SIG-M5 treated with dmso at 0.1 percent for 504 hours (cell line): Measurements from ENCODE around the gene PCSK1N.
"Not testable (repeated sequence)": the region's sequence is repeated elsewhere in the genome, so short reads cannot be mapped to it uniquely, and the experiment has no call there.

Experiments used
- DNase-seq: peaks from one replicate; lab custom pipeline; 2025; ENCODE audit not compliant: unreplicated experiment; lab: John Stamatoyannopoulos, UW

PCSK1N gene

GRCh38 chrX:48835524-48836329 lies at the start of gene PCSK1N:
TSS of gene PCSK1N (minus strand) at chrX:48835610. CDS start at chrX:48835532, 78 bp downstream.
- DNase-seq, result no peak

- DNase-seq, result no peak
Measured at GRCh38 chrX:48883729-48884128, 48.3 kb upstream of the PCSK1N start.

DNA sequence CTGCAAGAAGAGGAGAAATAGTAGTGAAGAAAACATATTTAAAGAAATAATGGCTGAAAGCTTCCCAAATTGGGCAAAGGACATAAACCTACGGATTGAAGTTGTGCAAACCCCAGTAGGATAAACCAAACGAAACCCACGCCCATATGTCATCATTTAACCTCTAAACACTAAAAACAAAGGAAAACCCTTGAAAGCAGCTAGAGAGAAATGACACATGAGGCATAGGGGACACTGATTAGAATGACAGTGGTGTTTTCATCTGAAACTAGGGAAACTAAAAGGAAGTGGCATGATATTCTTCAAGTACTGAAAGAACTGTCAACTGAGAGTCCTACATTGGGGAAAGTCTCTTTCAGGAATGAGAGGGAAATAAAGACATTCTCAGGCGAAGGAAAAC lies 41.5 kb upstream of the PCSK1N start:
- DNase-seq, result not testable (repeated sequence)

GRCh38 chrX:48872017-48872416 lies 36.6 kb upstream of the PCSK1N start:
- not testable (repeated sequence) for DNase-seq

GRCh38 chrX:48864210-48864609 lies 28.8 kb upstream of the PCSK1N start:
- DNase-seq, result no peak

DNA sequence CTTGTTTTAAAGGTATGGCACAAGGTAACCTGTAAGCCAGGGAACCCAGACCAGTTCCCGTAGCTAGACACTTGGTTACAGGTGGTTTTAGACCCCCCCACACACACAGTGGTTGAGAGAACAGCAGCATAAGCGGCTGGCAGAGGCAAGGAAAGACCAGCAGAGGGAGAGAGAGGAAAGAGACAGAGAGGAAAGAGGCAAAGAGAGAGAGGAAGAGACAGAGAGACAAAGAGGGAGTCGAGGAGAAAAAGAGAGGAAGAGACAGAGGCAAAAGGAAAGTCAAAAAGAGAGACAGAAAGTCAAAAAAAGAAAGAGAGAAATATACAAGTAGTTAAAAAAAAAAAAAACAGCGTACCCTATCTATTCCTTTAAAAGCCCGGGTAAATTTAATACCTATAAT lies 19.5 kb upstream of the PCSK1N start:
- DNase-seq, result no peak

GRCh38 chrX:48854121-48854804 lies 18.9 kb upstream of the PCSK1N start:
- not testable (repeated sequence) for DNase-seq

DNA sequence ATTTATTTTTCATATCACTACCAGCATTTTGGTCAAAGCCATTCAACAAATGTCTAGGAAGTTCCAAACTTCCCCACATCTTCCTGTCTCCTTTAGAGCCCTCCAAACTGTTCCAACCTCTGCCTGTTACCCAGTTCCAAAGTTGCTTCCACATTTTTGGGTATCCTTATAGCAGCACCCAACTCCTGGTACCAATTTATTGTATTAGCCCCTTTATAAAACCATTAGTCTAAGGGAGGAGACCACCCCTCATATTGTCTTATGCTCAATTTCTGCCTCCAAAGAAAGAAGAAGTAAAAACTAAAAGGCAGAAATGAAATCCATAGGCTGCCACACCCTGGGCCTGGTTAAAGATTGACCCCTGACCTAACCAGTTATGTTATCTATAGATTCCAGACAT lies 18.1 kb upstream of the PCSK1N start:
- not testable (repeated sequence) for DNase-seq

DNA sequence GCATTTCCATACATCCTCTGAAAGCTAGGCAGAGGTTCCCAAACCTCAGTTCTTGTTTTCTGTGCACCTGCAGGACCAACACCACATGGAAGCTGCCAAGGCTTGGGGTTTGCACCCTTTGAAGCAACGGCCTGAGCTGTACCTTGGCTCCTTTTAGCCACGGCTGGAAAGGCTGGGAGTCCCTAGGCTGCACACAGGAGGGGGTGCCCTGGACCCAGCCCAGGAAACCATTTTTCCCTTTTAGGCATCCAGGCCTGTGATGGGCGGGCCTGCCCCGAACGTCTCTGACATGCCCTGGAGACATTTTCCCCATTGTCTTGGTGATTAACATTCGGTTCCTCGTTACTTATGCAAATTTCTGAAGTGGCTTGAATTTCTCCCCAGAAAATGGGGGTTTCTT lies 17.4 kb upstream of the PCSK1N start:
- no peak for DNase-seq

DNA sequence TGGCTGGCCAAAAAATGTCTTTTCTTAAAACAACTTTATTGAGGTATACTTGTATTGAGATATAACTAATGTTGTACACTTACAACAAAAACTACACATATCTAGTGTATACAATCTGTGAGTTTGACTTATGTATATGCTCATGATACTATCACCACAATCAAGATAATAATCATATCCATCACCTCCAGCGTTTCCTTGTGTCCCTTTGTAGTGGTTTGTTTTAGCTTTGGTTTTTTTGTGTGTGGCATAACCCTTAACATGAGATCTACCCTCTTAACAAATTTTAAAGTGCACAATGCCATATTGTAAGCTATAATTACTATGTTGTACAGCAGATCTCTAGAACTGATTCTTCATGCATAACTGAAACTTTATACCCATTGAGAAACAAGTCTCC lies 13.4 kb upstream of the PCSK1N start:
- no peak for DNase-seq

DNA sequence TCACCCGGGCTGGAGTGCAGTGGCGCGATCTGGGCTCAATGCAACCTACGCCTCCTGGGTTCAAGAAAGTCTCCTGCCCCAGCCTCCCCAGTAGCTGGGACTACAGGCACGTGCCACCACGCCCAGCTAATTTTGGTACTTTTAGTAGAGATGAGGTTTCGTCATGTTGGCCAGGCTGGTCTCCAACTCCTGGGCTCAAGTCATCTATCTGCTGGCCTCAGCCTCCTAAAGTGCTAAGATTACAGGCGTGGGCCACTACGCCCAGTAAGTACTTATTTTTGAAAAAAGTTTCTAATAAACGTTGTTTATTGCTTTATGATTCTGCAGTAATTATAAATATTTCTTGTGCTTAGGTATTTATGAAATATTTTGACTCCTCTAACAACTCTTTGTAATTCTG lies 4.3 kb upstream of the PCSK1N start:
- no peak for DNase-seq

- no peak for DNase-seq
Measured at GRCh38 chrX:48834383-48834709, 1.1 kb downstream of the PCSK1N start.

GRCh38 chrX:48833542-48834138 lies 1.8 kb downstream of the PCSK1N start:
- DNase-seq, result peak; percentile 23

DNA sequence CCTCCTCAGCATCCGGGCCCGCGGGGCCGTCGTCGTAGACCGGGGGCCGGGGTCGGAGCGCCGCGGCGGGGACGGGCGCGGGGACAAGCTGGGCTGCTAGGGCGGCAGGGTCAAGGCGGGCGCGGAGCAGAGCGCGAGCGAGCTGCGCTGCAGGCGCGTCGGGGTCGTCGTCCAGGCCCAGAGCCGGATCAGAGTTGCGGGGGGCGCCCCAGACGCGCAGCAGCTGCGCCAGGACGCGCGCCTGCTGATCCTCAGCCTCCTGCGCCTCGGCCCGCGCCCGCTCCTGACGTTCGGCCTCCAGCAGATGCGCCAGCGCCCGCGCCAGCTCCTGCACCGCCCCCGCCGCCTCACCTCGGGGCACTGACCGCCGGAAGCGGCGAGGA lies 3.5 kb downstream of the PCSK1N start:
- no peak for DNase-seq

DNA sequence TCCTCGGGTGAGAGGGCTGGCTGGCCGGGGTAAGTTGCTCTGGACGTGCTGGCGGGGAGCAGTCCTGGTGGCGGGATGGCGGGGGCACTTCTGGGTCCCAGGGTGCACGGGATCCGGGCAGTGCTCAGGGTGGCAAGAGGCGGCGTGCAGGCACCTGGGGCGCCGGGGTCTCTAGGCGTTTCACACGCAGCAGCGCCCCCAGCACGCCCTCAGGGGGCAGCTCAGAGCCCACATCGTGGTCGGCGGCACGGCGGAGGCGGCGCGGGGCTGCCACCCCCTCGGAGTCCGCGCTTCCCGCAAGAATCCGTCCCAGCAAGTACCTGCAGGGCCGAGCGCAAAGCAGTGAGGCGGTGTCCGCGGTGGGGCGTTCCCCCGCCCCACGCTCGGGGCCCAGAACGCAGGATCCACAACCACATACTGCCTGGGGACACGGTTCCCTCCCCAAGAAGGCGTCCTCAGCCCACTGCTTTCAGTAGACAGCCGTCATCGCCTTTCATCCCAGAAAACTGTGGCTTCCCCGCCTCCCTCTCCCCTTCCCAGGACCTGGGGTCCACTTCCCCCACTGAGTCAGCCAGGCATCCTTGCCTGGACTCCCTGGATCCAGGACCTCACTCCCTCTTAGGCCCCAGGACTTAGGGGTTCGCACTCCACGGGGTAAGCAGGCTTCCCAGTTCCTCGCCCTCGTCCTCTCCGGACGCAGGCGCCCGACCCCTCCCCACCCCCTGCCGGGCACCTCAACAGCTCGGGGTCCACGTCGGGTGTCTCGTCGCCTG lies 4.1 kb downstream of the PCSK1N start:
- no peak for DNase-seq

DNA sequence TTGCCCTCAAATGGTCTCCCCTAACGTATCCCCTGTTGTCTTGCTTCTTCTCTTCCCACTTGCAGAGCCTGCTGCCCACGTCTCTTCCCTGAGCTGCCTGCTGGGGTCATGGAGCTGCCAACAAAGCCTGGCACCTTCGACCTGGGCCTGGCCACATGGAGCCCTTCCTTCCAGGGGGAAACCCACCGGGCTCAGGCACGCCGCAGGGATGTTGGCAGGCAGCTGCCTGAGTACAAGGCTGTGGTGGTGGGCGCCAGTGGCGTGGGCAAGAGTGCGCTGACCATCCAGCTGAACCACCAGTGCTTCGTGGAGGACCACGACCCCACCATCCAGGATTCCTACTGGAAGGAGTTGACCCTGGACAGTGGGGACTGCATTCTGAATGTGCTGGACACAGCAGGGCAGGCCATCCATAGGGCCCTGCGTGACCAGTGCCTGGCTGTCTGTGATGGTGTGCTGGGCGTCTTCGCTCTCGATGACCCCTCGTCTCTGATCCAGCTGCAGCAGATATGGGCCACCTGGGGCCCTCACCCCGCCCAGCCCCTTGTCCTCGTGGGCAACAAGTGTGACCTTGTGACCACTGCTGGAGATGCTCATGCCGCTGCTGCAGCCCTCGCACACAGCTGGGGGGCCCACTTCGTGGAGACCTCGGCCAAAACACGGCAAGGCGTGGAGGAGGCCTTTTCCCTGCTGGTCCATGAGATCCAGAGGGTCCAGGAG lies 6.2 kb downstream of the PCSK1N start:
- DNase-seq, result no peak

- DNase-seq, result no peak
Measured at GRCh38 chrX:48827654-48827968, 7.8 kb downstream of the PCSK1N start.

- no peak for DNase-seq
Measured at GRCh38 chrX:48826876-48827653, 8.3 kb downstream of the PCSK1N start.

GRCh38 chrX:48826135-48826875 lies 9.1 kb downstream of the PCSK1N start, which contains the start of gene ERAS:
TSS of gene ERAS (plus strand) at chrX:48826513. CDS start at chrX:48829124, 2,611 bp downstream.
- DNase-seq, result no peak
